ENCODE results near the gene TMC2. TPM values are rescaled to one million over a fixed set of nuclear protein-coding genes. Genes with fewer than 3 reads are reported as not detected.

TMC2 gene
- total RNA-seq, 1 experiment from 2014 or later: not detected

- TF ChIP-seq GABPB1 (CRISPR knock-in tag; IDR thresholded peaks at IDR 0.05): no peak
- TF ChIP-seq ZSCAN18 (CRISPR knock-in tag; IDR thresholded peaks at IDR 0.05): no peak
- no peak for TF ChIP-seq NFATC4 (CRISPR knock-in tag; IDR thresholded peaks at IDR 0.05)
- no peak for TF ChIP-seq CBFB (CRISPR knock-in tag; IDR thresholded peaks at IDR 0.05; ENCODE audit: low read depth)
- TF ChIP-seq SOX15 (CRISPR knock-in tag; IDR thresholded peaks at IDR 0.05): no peak
- ATAC-seq (no peak), DNase-seq (ENCODE audit: low spot score) (no peak)
- ChIA-PET POLR2A (no interaction called here), CTCF (no interaction called here)
- peaks cover 15% of the 10 kb centered on the region for H3K36me3 Mint-ChIP-seq
- peaks cover 37% of the 10 kb centered on the region for H3K9me3 Mint-ChIP-seq
- H3K27me3 Mint-ChIP-seq (ENCODE audit: low read depth): peaks cover 7% of the 10 kb centered on the region
- peaks cover 6% of the 10 kb centered on the region for H3K4me1 Mint-ChIP-seq
- H3K4me3 Mint-ChIP-seq: no peak overlapping the region
- H3K27ac Mint-ChIP-seq: no peak overlapping the region
Measured at GRCh38 chr20:2603816-2604505, 67.6 kb downstream of the TMC2 start.

GRCh38 chr20:2604506-2604835 lies 68.1 kb downstream of the TMC2 start:
- Mint-ChIP-seq H3K4me1 (peaks cover 5% of the 10 kb centered on the region), H3K27ac (no peak overlapping the region), H3K27me3 (ENCODE audit: low read depth) (peaks cover 12% of the 10 kb centered on the region), H3K36me3 (peaks cover 15% of the 10 kb centered on the region), H3K4me3 (no peak overlapping the region), H3K9me3 (peaks cover 39% of the 10 kb centered on the region)
- DNase-seq (ENCODE audit: low spot score): no peak
- POLR2A ChIA-PET: no interaction called here
- ATAC-seq: no peak
- CTCF ChIA-PET: no interaction called here
- no peak for TF ChIP-seq TEAD1 (CRISPR knock-in tag; IDR thresholded peaks at IDR 0.05)
- TF ChIP-seq ZBTB21 (CRISPR knock-in tag; IDR thresholded peaks at IDR 0.05; ENCODE audit: borderline replicate concordance): no peak
- no peak for TF ChIP-seq EMX1 (CRISPR knock-in tag; IDR thresholded peaks at IDR 0.05)
- no peak for TF ChIP-seq ESRRA (CRISPR knock-in tag; IDR thresholded peaks at IDR 0.05; ENCODE audit: borderline replicate concordance)
- no peak for TF ChIP-seq TP53 (CRISPR knock-in tag; IDR thresholded peaks at IDR 0.05)
- no peak for TF ChIP-seq STAT6 (CRISPR knock-in tag; conservative IDR thresholded peaks at IDR 0.05; ENCODE audit: low read depth)
- no peak for TF ChIP-seq ETV6 (CRISPR knock-in tag; IDR thresholded peaks at IDR 0.05)
- no peak for TF ChIP-seq AR (CRISPR knock-in tag; IDR thresholded peaks at IDR 0.05)
- TF ChIP-seq USF1 (CRISPR knock-in tag; IDR thresholded peaks at IDR 0.05): no peak
- no peak for TF ChIP-seq ZNF232 (CRISPR knock-in tag; IDR thresholded peaks at IDR 0.05)
- TF ChIP-seq ATF1 (CRISPR knock-in tag; IDR thresholded peaks at IDR 0.05): no peak
- no peak for TF ChIP-seq ZNF671 (CRISPR knock-in tag; IDR thresholded peaks at IDR 0.05)
- no peak for TF ChIP-seq OVOL2 (CRISPR knock-in tag; IDR thresholded peaks at IDR 0.05; ENCODE audit: borderline replicate concordance)
- no peak for TF ChIP-seq GABPB1 (CRISPR knock-in tag; IDR thresholded peaks at IDR 0.05)
- TF ChIP-seq USF2 (CRISPR knock-in tag; IDR thresholded peaks at IDR 0.05): no peak
- no peak for TF ChIP-seq ERG (CRISPR knock-in tag; IDR thresholded peaks at IDR 0.05)
- no peak for TF ChIP-seq MYBL2 (CRISPR knock-in tag; IDR thresholded peaks at IDR 0.05)
- no peak for TF ChIP-seq ARID4B (CRISPR knock-in tag; IDR thresholded peaks at IDR 0.05; ENCODE audit: borderline replicate concordance)

All from WTC11 (cell line).